Measurements from ENCODE around the gene CDH22.

- TF ChIP-seq CTCF (IDR thresholded peaks at IDR 0.05) (no peak), POLR2A (IDR thresholded peaks at IDR 0.05) (no peak)
Measured at GRCh38 chr20:46305973-46306360, 2.3 kb downstream of the CDH22 start.

All from esophagus squamous epithelium (tissue), 4 donors.